Measurements from ENCODE around the gene ECI2. TPM values are rescaled to one million over a fixed set of nuclear protein-coding genes. Genes with fewer than 3 reads are reported as not detected.

ECI2 gene
- total RNA-seq, 3 donors from 2014 or later: 60.6 to 66.9 (median 62.3) TPM

GRCh38 chr6:4174042-4174441 lies 38.7 kb upstream of the ECI2 start:
- DNase-seq (ENCODE audit: low spot score in 2 of 2): no peak

GRCh38 chr6:4172368-4172767 lies 37.0 kb upstream of the ECI2 start:
- Histone ChIP-seq H3K4me3 (no peak overlapping the region), H3K27ac (no peak overlapping the region), H3K4me1 (no peaks in the 10 kb centered on the region), H3K36me3 (no peaks in the 10 kb centered on the region), H3K27me3 (no peaks in the 10 kb centered on the region), H3K9me3 (no peaks in the 10 kb centered on the region)
- intact Hi-C loops (cut with DNase I; ENCODE audit: low total_unique reads): no loop called here
- no peak for DNase-seq (ENCODE audit: low spot score in 2 of 2)
- TF ChIP-seq POLR2AphosphoS5 (IDR thresholded peaks at IDR 0.05) (no peak), POLR2A (IDR thresholded peaks at IDR 0.05) (no peak)

More at GRCh38 chr6:4174042-4174441, 38.7 kb upstream of the ECI2 start:
- Histone ChIP-seq H3K27ac (no peak overlapping the region), H3K36me3 (no peaks in the 10 kb centered on the region), H3K27me3 (no peaks in the 10 kb centered on the region), H3K4me3 (no peak overlapping the region), H3K4me1 (no peaks in the 10 kb centered on the region), H3K9me3 (no peaks in the 10 kb centered on the region)
- intact Hi-C loops (cut with DNase I; ENCODE audit: low total_unique reads): no loop called here
- TF ChIP-seq POLR2A (IDR thresholded peaks at IDR 0.05) (no peak), CTCF (IDR thresholded peaks at IDR 0.05) (no peak), POLR2AphosphoS5 (IDR thresholded peaks at IDR 0.05) (no peak)

GRCh38 chr6:4170297-4170696 lies 34.9 kb upstream of the ECI2 start:
- DNase-seq (ENCODE audit: low spot score in 2 of 2): no peak
- no peaks in the 10 kb centered on the region for H3K9me3 ChIP-seq
- no peak overlapping the region for H3K4me3 ChIP-seq
- intact Hi-C loops (cut with DNase I; ENCODE audit: low total_unique reads): no loop called here
- no peaks in the 10 kb centered on the region for H3K27me3 ChIP-seq
- no peak for TF ChIP-seq POLR2AphosphoS5 (IDR thresholded peaks at IDR 0.05)
- no peak for TF ChIP-seq POLR2A (IDR thresholded peaks at IDR 0.05)
- no peak for TF ChIP-seq CTCF (IDR thresholded peaks at IDR 0.05)
- no peak overlapping the region for H3K27ac ChIP-seq
- H3K4me1 ChIP-seq: no peaks in the 10 kb centered on the region
- no peaks in the 10 kb centered on the region for H3K36me3 ChIP-seq

- H3K36me3 ChIP-seq: no peaks in the 10 kb centered on the region
- no peak for DNase-seq (ENCODE audit: low spot score in 2 of 2)
- no peaks in the 10 kb centered on the region for H3K4me1 ChIP-seq
- intact Hi-C loops (cut with DNase I; ENCODE audit: low total_unique reads): no loop called here
- peak overlapping the region in 1 of 2 donors; percentile 19 for H3K27ac ChIP-seq
- TF ChIP-seq POLR2AphosphoS5 (IDR thresholded peaks at IDR 0.05) (no peak), CTCF (IDR thresholded peaks at IDR 0.05) (no peak)
- no peak overlapping the region for H3K4me3 ChIP-seq
- H3K9me3 ChIP-seq: no peaks in the 10 kb centered on the region
- H3K27me3 ChIP-seq: no peaks in the 10 kb centered on the region
Observed at GRCh38 chr6:4169028-4169789, 33.8 kb upstream of the ECI2 start.

GRCh38 chr6:4167833-4168232 lies 32.5 kb upstream of the ECI2 start:
- Histone ChIP-seq H3K36me3 (no peaks in the 10 kb centered on the region), H3K4me3 (no peak overlapping the region), H3K9me3 (no peaks in the 10 kb centered on the region), H3K27me3 (no peaks in the 10 kb centered on the region), H3K4me1 (no peaks in the 10 kb centered on the region), H3K27ac (no peak overlapping the region)
- DNase-seq (ENCODE audit: low spot score in 2 of 2): no peak
- no peak for TF ChIP-seq POLR2AphosphoS5 (IDR thresholded peaks at IDR 0.05)
- TF ChIP-seq CTCF (IDR thresholded peaks at IDR 0.05): no peak
- no peak for TF ChIP-seq POLR2A (IDR thresholded peaks at IDR 0.05)
- intact Hi-C loops (cut with DNase I; ENCODE audit: low total_unique reads): no loop called here

Data from breast epithelium (tissue), 4 donors.